Pulmonary artery endothelial cell (primary cell): ENCODE data around the gene MCM6. TPM values are rescaled to one million over a fixed set of nuclear protein-coding genes. Genes with fewer than 3 reads are reported as not detected.
A peak's percentile ranks its signal among the peaks of the same experiment; 100 is the strongest.
"Not testable (repeated sequence)": the region's sequence is repeated elsewhere in the genome, so short reads cannot be mapped to it uniquely, and the experiment has no call there.

Experiments
- DNase-seq: peaks from one replicate; pipeline ENCODE4 v3.0.0-alpha.2; 2011; ENCODE audit warnings: low read depth, low spot score
- total RNA-seq: library from RNA; depleted of rRNA; stranded (reverse); fragments of >200 nt; gene quantifications from 2 replicates; pipeline ENCODE4 v1.2.3, GENCODE V29; 2014

Gene MCM6
- total RNA-seq, 1 donor from 2014 or later = 28.6 TPM

GRCh38 chr2:135821190-135821589 is 55.1 kb downstream of the MCM6 start:
- DNase-seq = no peak

GRCh38 chr2:135820003-135820618 is 56.1 kb downstream of the MCM6 start:
- no peak for DNase-seq

- DNase-seq = no peak
These were observed 57.2 kb downstream of the MCM6 start for GRCh38 chr2:135818937-135819610.

GRCh38 chr2:135817951-135818350 is 58.3 kb downstream of the MCM6 start:
- DNase-seq = no peak

- no peak for DNase-seq
These were observed 58.8 kb downstream of the MCM6 start for GRCh38 chr2:135817466-135817865.

- no peak for DNase-seq
These were observed 61.0 kb downstream of the MCM6 start for GRCh38 chr2:135815269-135815668.

- DNase-seq = no peak
These were observed 63.2 kb downstream of the MCM6 start for GRCh38 chr2:135812907-135813511.

- DNase-seq = not testable (repeated sequence)
These were observed 68.4 kb downstream of the MCM6 start for GRCh38 chr2:135807874-135808273.

GRCh38 chr2:135803278-135803677 is 73.0 kb downstream of the MCM6 start:
- DNase-seq = no peak

GRCh38 chr2:135802350-135802749 is 73.9 kb downstream of the MCM6 start:
- DNase-seq = no peak

GRCh38 chr2:135800513-135801460 is 75.5 kb downstream of the MCM6 start:
- no peak for DNase-seq

GRCh38 chr2:135799738-135800137 is 76.5 kb downstream of the MCM6 start:
- no peak for DNase-seq

- DNase-seq = no peak
These were observed 77.5 kb downstream of the MCM6 start for GRCh38 chr2:135798762-135799161.

GRCh38 chr2:135798275-135798705 is 78.0 kb downstream of the MCM6 start:
- DNase-seq = no peak

- peak; percentile 35 for DNase-seq
These were observed 78.6 kb downstream of the MCM6 start for GRCh38 chr2:135797497-135798274.

GRCh38 chr2:135796606-135797005 is 79.6 kb downstream of the MCM6 start:
- no peak for DNase-seq

GRCh38 chr2:135795641-135796040 is 80.6 kb downstream of the MCM6 start:
- not testable (repeated sequence) for DNase-seq

GRCh38 chr2:135792401-135793150 is 83.7 kb downstream of the MCM6 start:
- DNase-seq = no peak

- DNase-seq = no peak
These were observed 84.6 kb downstream of the MCM6 start for GRCh38 chr2:135791418-135792190.
